Activated naive CD8-positive, alpha-beta T cell (primary cell): ENCODE results near the gene SENP1.

Experiments
- H3K27ac Mint-ChIP-seq: one replicate; pipeline ENCODE4 v1.8.0; 2021; ENCODE audit warnings: mixed read lengths
- H3K27me3 Mint-ChIP-seq: one replicate; pipeline ENCODE4 v1.8.0; 2021; ENCODE audit warnings: mixed read lengths
- H3K36me3 Mint-ChIP-seq: one replicate; pipeline ENCODE4 v1.8.0; 2021; ENCODE audit warnings: mixed read lengths
- H3K4me1 Mint-ChIP-seq: one replicate; pipeline ENCODE4 v1.8.0; 2021; ENCODE audit warnings: low read depth, mixed read lengths
- H3K4me3 Mint-ChIP-seq: one replicate; pipeline ENCODE4 v1.8.0; 2021; ENCODE audit warnings: mild to moderate bottlenecking, mixed read lengths
- H3K9me3 Mint-ChIP-seq: one replicate; pipeline ENCODE4 v1.8.0; 2021; ENCODE audit warnings: low read depth, mixed read lengths

The SENP1 gene

GRCh38 chr12:48084841-48085460 is 20.9 kb downstream of the SENP1 start:
- H3K27me3 Mint-ChIP-seq = no peaks in the 10 kb centered on the region
- H3K27ac Mint-ChIP-seq = no peak overlapping the region
- peaks cover 10% of the 10 kb centered on the region for H3K36me3 Mint-ChIP-seq
- H3K9me3 Mint-ChIP-seq = no peaks in the 10 kb centered on the region
- no peaks in the 10 kb centered on the region for H3K4me1 Mint-ChIP-seq
- H3K4me3 Mint-ChIP-seq = no peak overlapping the region

GRCh38 chr12:48084066-48084465 is 21.8 kb downstream of the SENP1 start:
- H3K9me3 Mint-ChIP-seq = no peaks in the 10 kb centered on the region
- no peaks in the 10 kb centered on the region for H3K27me3 Mint-ChIP-seq
- no peaks in the 10 kb centered on the region for H3K4me1 Mint-ChIP-seq
- no peak overlapping the region for H3K27ac Mint-ChIP-seq
- H3K4me3 Mint-ChIP-seq = no peak overlapping the region
- H3K36me3 Mint-ChIP-seq = peaks cover 12% of the 10 kb centered on the region

- no peaks in the 10 kb centered on the region for H3K4me1 Mint-ChIP-seq
- no peak overlapping the region for H3K27ac Mint-ChIP-seq
- H3K36me3 Mint-ChIP-seq = peaks cover 6% of the 10 kb centered on the region
- H3K27me3 Mint-ChIP-seq = no peaks in the 10 kb centered on the region
- H3K4me3 Mint-ChIP-seq = no peak overlapping the region
- H3K9me3 Mint-ChIP-seq = no peaks in the 10 kb centered on the region
Measured at GRCh38 chr12:48080821-48081220, 25.1 kb downstream of the SENP1 start.

- H3K36me3 Mint-ChIP-seq = peaks cover 6% of the 10 kb centered on the region
- H3K9me3 Mint-ChIP-seq = no peaks in the 10 kb centered on the region
- no peak overlapping the region for H3K27ac Mint-ChIP-seq
- no peaks in the 10 kb centered on the region for H3K27me3 Mint-ChIP-seq
- H3K4me3 Mint-ChIP-seq = no peak overlapping the region
- H3K4me1 Mint-ChIP-seq = no peaks in the 10 kb centered on the region
Measured at GRCh38 chr12:48080285-48080684, 25.6 kb downstream of the SENP1 start.

- H3K4me1 Mint-ChIP-seq = no peaks in the 10 kb centered on the region
- H3K4me3 Mint-ChIP-seq = no peak overlapping the region
- peaks cover 8% of the 10 kb centered on the region for H3K36me3 Mint-ChIP-seq
- H3K9me3 Mint-ChIP-seq = no peaks in the 10 kb centered on the region
- H3K27ac Mint-ChIP-seq = no peak overlapping the region
- H3K27me3 Mint-ChIP-seq = no peaks in the 10 kb centered on the region
Measured at GRCh38 chr12:48078901-48079300, 27.0 kb downstream of the SENP1 start.

GRCh38 chr12:48077111-48077510 is 28.8 kb downstream of the SENP1 start:
- H3K27me3 Mint-ChIP-seq = no peaks in the 10 kb centered on the region
- no peaks in the 10 kb centered on the region for H3K4me1 Mint-ChIP-seq
- no peaks in the 10 kb centered on the region for H3K9me3 Mint-ChIP-seq
- H3K27ac Mint-ChIP-seq = no peak overlapping the region
- peaks cover 14% of the 10 kb centered on the region for H3K36me3 Mint-ChIP-seq
- no peak overlapping the region for H3K4me3 Mint-ChIP-seq

GRCh38 chr12:48075832-48076231 is 30.0 kb downstream of the SENP1 start:
- no peaks in the 10 kb centered on the region for H3K27me3 Mint-ChIP-seq
- no peaks in the 10 kb centered on the region for H3K9me3 Mint-ChIP-seq
- peaks cover 17% of the 10 kb centered on the region for H3K36me3 Mint-ChIP-seq
- H3K27ac Mint-ChIP-seq = no peak overlapping the region
- H3K4me1 Mint-ChIP-seq = no peaks in the 10 kb centered on the region
- H3K4me3 Mint-ChIP-seq = no peak overlapping the region

GRCh38 chr12:48074266-48074665 is 31.6 kb downstream of the SENP1 start:
- H3K36me3 Mint-ChIP-seq = peaks cover 16% of the 10 kb centered on the region
- no peak overlapping the region for H3K4me3 Mint-ChIP-seq
- no peaks in the 10 kb centered on the region for H3K9me3 Mint-ChIP-seq
- H3K4me1 Mint-ChIP-seq = no peaks in the 10 kb centered on the region
- no peak overlapping the region for H3K27ac Mint-ChIP-seq
- no peaks in the 10 kb centered on the region for H3K27me3 Mint-ChIP-seq

- Mint-ChIP-seq H3K27ac (no peak overlapping the region), H3K36me3 (peaks cover 20% of the 10 kb centered on the region), H3K4me1 (no peaks in the 10 kb centered on the region), H3K4me3 (no peak overlapping the region), H3K27me3 (no peaks in the 10 kb centered on the region), H3K9me3 (no peaks in the 10 kb centered on the region)
Measured at GRCh38 chr12:48072266-48072665, 33.6 kb downstream of the SENP1 start.

- no peaks in the 10 kb centered on the region for H3K27me3 Mint-ChIP-seq
- no peaks in the 10 kb centered on the region for H3K9me3 Mint-ChIP-seq
- H3K4me3 Mint-ChIP-seq = no peak overlapping the region
- H3K4me1 Mint-ChIP-seq = no peaks in the 10 kb centered on the region
- no peak overlapping the region for H3K27ac Mint-ChIP-seq
- H3K36me3 Mint-ChIP-seq = peaks cover 23% of the 10 kb centered on the region
Measured at GRCh38 chr12:48071808-48072207, 34.1 kb downstream of the SENP1 start.

- no peak overlapping the region for H3K4me3 Mint-ChIP-seq
- H3K4me1 Mint-ChIP-seq = no peaks in the 10 kb centered on the region
- no peaks in the 10 kb centered on the region for H3K9me3 Mint-ChIP-seq
- H3K36me3 Mint-ChIP-seq = peaks cover 23% of the 10 kb centered on the region
- no peaks in the 10 kb centered on the region for H3K27me3 Mint-ChIP-seq
- H3K27ac Mint-ChIP-seq = no peak overlapping the region
Measured at GRCh38 chr12:48070731-48071130, 35.1 kb downstream of the SENP1 start.

GRCh38 chr12:48070033-48070432 is 35.8 kb downstream of the SENP1 start:
- peaks cover 23% of the 10 kb centered on the region for H3K36me3 Mint-ChIP-seq
- H3K27ac Mint-ChIP-seq = no peak overlapping the region
- no peaks in the 10 kb centered on the region for H3K9me3 Mint-ChIP-seq
- no peaks in the 10 kb centered on the region for H3K4me1 Mint-ChIP-seq
- H3K27me3 Mint-ChIP-seq = no peaks in the 10 kb centered on the region
- no peak overlapping the region for H3K4me3 Mint-ChIP-seq

- no peaks in the 10 kb centered on the region for H3K27me3 Mint-ChIP-seq
- no peaks in the 10 kb centered on the region for H3K4me1 Mint-ChIP-seq
- no peaks in the 10 kb centered on the region for H3K9me3 Mint-ChIP-seq
- no peak overlapping the region for H3K4me3 Mint-ChIP-seq
- H3K27ac Mint-ChIP-seq = no peak overlapping the region
- H3K36me3 Mint-ChIP-seq = peaks cover 22% of the 10 kb centered on the region
Measured at GRCh38 chr12:48069241-48069640, 36.6 kb downstream of the SENP1 start.

GRCh38 chr12:48068457-48068856 is 37.4 kb downstream of the SENP1 start:
- H3K27ac Mint-ChIP-seq = no peak overlapping the region
- no peak overlapping the region for H3K4me3 Mint-ChIP-seq
- no peaks in the 10 kb centered on the region for H3K4me1 Mint-ChIP-seq
- H3K36me3 Mint-ChIP-seq = peaks cover 26% of the 10 kb centered on the region
- H3K27me3 Mint-ChIP-seq = no peaks in the 10 kb centered on the region
- H3K9me3 Mint-ChIP-seq = no peaks in the 10 kb centered on the region

- no peaks in the 10 kb centered on the region for H3K4me1 Mint-ChIP-seq
- H3K27ac Mint-ChIP-seq = no peak overlapping the region
- no peak overlapping the region for H3K4me3 Mint-ChIP-seq
- H3K27me3 Mint-ChIP-seq = no peaks in the 10 kb centered on the region
- peaks cover 25% of the 10 kb centered on the region for H3K36me3 Mint-ChIP-seq
- H3K9me3 Mint-ChIP-seq = no peaks in the 10 kb centered on the region
Measured at GRCh38 chr12:48067250-48067938, 38.5 kb downstream of the SENP1 start.

- no peak overlapping the region for H3K4me3 Mint-ChIP-seq
- no peaks in the 10 kb centered on the region for H3K4me1 Mint-ChIP-seq
- H3K9me3 Mint-ChIP-seq = no peaks in the 10 kb centered on the region
- H3K27ac Mint-ChIP-seq = no peak overlapping the region
- peaks cover 34% of the 10 kb centered on the region for H3K36me3 Mint-ChIP-seq
- H3K27me3 Mint-ChIP-seq = no peaks in the 10 kb centered on the region
Measured at GRCh38 chr12:48065041-48065440, 40.8 kb downstream of the SENP1 start.
